HCT116 (cell line): ENCODE measurements around the gene CACNA1C. TPM values are rescaled to one million over a fixed set of nuclear protein-coding genes. Genes with fewer than 3 reads are reported as not detected.

ENCODE experiments used
- ATAC-seq: fragments of 200-7000 bp; cut with Tn5 transposase; 2 replicates; pipeline ENCODE4 v1.9.1; 2020; ENCODE audit warnings: mild to moderate bottlenecking, moderate library complexity
- BruUV-seq: library from RNA; stranded (reverse); fragments of 400-500 nt; replicated peaks from 2 replicates; lab custom pipeline; 2021; lab: Mats Ljungman, UMichigan
- CTCF ChIA-PET: fragments of 300-600 bp; sonication (Branson Sonifier 250); formaldehyde crosslinking; loops from one replicate; lab custom pipeline; 2021; ENCODE audit warnings: antibody characterized with exemption; lab: Charles Lee
- POLR2A ChIA-PET: fragments of 300-600, 350-600 bp; sonication (Branson Sonifier 250); formaldehyde crosslinking; loops from one replicate; lab custom pipeline; 2021; ENCODE audit warnings: antibody characterized with exemption; lab: Charles Lee
- RAD21 ChIA-PET, 2 experiments: fragments of 300-600 bp; sonication (Branson Sonifier 250); formaldehyde crosslinking; loops; one replicate each; lab custom pipeline; 2023; ENCODE audit warnings: low total read pairs in 2 of 2; ENCODE audit not compliant: uncharacterized antibody in 2 of 2, unreplicated experiment in 2 of 2, low non-redundant PET in 1 of 2; lab: Charles Lee
- DNase-seq: peaks from one replicate; pipeline ENCODE4 v3.0.0-alpha.2; 2010; ENCODE audit warnings: low read depth, low spot score
- H2AFZ ChIP-seq: fragments of 200-600 bp; shearing (Covaris generic), sonication (generic); 2 replicates; pipeline ENCODE4 v1.6.1; 2017; ENCODE audit warnings: low read depth, mixed run types, mixed read lengths, antibody characterized with exemption, low read length; ENCODE audit not compliant: poor library complexity, severe bottlenecking
- H3K27ac ChIP-seq: 2 replicates; pipeline ENCODE4 v1.5.1; 2012; ENCODE audit warnings: low read depth, low read length
- H3K27me3 ChIP-seq: fragments of 200-600 bp; sonication (generic); 2 replicates; pipeline ENCODE4 v1.6.1; 2016; ENCODE audit warnings: mixed run types, low read length, mixed read lengths; ENCODE audit not compliant: insufficient read depth
- H3K36me3 ChIP-seq, 2 experiments: fragments of 200-500 bp in 1 of 2; fragments of 200-600 bp in 1 of 2; sonication (Bioruptor generic) in 1 of 2; sonication (generic) in 1 of 2; 2 replicates each; pipeline versions ENCODE4 v1.5.1 to v1.6.1; 2014 to 2016; ENCODE audit warnings: low read length in 2 of 2, inconsistent platforms in 1 of 2, mixed read lengths in 1 of 2, mixed run types in 1 of 2; ENCODE audit not compliant: insufficient read depth in 2 of 2, control insufficient read depth in 1 of 2
- H3K4me1 ChIP-seq, 2 experiments: fragments of 200-600 bp in 1 of 2; sonication (generic) in 1 of 2; 2 replicates each; pipeline versions ENCODE4 v1.5.1 to v1.6.1; 2012 to 2017; ENCODE audit warnings: low read length in 2 of 2, inconsistent platforms in 1 of 2, mild to moderate bottlenecking in 1 of 2, mixed read lengths in 1 of 2, mixed run types in 1 of 2, moderate library complexity in 1 of 2; ENCODE audit not compliant: insufficient read depth in 2 of 2, control insufficient read depth in 1 of 2
- H3K4me2 ChIP-seq: fragments of 200-600 bp; sonication (generic); 2 replicates; pipeline ENCODE4 v1.6.1; 2017; ENCODE audit warnings: mixed run types, low read length, mixed read lengths
- H3K4me3 ChIP-seq, 2 experiments: fragments of 200-600 bp in 1 of 2; sonication (generic) in 1 of 2; replicated peaks in 1 of 2; 2 replicates each; pipeline ENCODE4 v1.5.1; 2011 to 2016; ENCODE audit warnings: low read length in 2 of 2, control low read depth in 1 of 2, low read depth in 1 of 2, mild to moderate bottlenecking in 1 of 2, mixed read lengths in 1 of 2, mixed run types in 1 of 2
- H3K79me2 ChIP-seq: fragments of 200-600 bp; sonication (generic); 2 replicates; pipeline ENCODE4 v1.6.1; 2017; ENCODE audit warnings: mild to moderate bottlenecking, mixed run types, low read length, moderate library complexity, mixed read lengths; ENCODE audit not compliant: insufficient read depth
- H3K9ac ChIP-seq: fragments of 200-600 bp; sonication (generic); 2 replicates; pipeline ENCODE4 v1.6.1; 2016; ENCODE audit warnings: low read length, mixed read lengths
- H3K9me2 ChIP-seq: fragments of 200-600 bp; sonication (generic), shearing (Covaris generic); 2 replicates; pipeline ENCODE4 v1.6.1; 2017; ENCODE audit warnings: mixed run types, mild to moderate bottlenecking, moderate library complexity; ENCODE audit not compliant: insufficient read depth
- H3K9me3 ChIP-seq, 2 experiments: fragments of 200-500 bp in 1 of 2; fragments of 200-600 bp in 1 of 2; sonication (Bioruptor generic) in 1 of 2; sonication (generic) in 1 of 2; 2 replicates each; pipeline ENCODE4 v1.6.1; 2014 to 2017; ENCODE audit warnings: low read length in 2 of 2, mixed read lengths in 2 of 2, inconsistent platforms in 1 of 2, low read depth in 1 of 2, mild to moderate bottlenecking in 1 of 2, mixed run types in 1 of 2, moderate library complexity in 1 of 2; ENCODE audit not compliant: control insufficient read depth in 1 of 2, insufficient read depth in 1 of 2
- H4K20me1 ChIP-seq: fragments of 200-600 bp; sonication (generic), shearing (Covaris generic); 2 replicates; pipeline ENCODE4 v1.6.1; 2017; ENCODE audit warnings: mixed run types, mild to moderate bottlenecking, moderate library complexity; ENCODE audit not compliant: insufficient read depth
- ATF3 ChIP-seq: IDR thresholded peaks from 2 replicates; pipeline ENCODE4 v1.6.1; 2012
- CEBPB ChIP-seq: IDR thresholded peaks from 2 replicates; pipeline ENCODE4 v1.6.1; 2012; ENCODE audit warnings: low read depth
- EGR1 ChIP-seq: IDR thresholded peaks from 2 replicates; pipeline ENCODE4 v1.6.1; 2012; ENCODE audit warnings: low read depth
- ELF1 ChIP-seq: IDR thresholded peaks from 2 replicates; pipeline ENCODE4 v1.6.1; 2012; ENCODE audit warnings: low read depth, borderline replicate concordance
- EZH2 ChIP-seq: fragments of 200-600 bp; sonication (generic); IDR thresholded peaks from 2 replicates; pipeline ENCODE4 v1.6.1; 2017; ENCODE audit warnings: antibody characterized with exemption, mixed run types
- EZH2phosphoT487 ChIP-seq: fragments of 200-600 bp; IDR thresholded peaks from 2 replicates; pipeline ENCODE4 v1.6.1; 2018; ENCODE audit warnings: antibody characterized with exemption, borderline replicate concordance
- FOSL1 ChIP-seq: IDR thresholded peaks from 2 replicates; pipeline ENCODE4 v1.6.1; 2012; ENCODE audit warnings: low read depth
- JUND ChIP-seq: IDR thresholded peaks from 2 replicates; pipeline ENCODE4 v1.6.1; 2012
- MAX ChIP-seq: IDR thresholded peaks from 2 replicates; pipeline ENCODE4 v1.6.1; 2012
- POLR2A ChIP-seq: IDR thresholded peaks from 2 replicates; pipeline ENCODE4 v1.7.0; 2011; ENCODE audit warnings: borderline replicate concordance; ENCODE audit not compliant: insufficient read depth, insufficient read length; ENCODE audit errors: extremely low read depth
- POLR2AphosphoS5 ChIP-seq: IDR thresholded peaks from 2 replicates; pipeline ENCODE4 v1.6.1; 2011; ENCODE audit warnings: mild to moderate bottlenecking, low read depth, low read length, moderate library complexity
- RAD21 ChIP-seq: IDR thresholded peaks from 2 replicates; pipeline ENCODE4 v1.6.1; 2012; ENCODE audit warnings: low read depth, mild to moderate bottlenecking
- SIN3A ChIP-seq: IDR thresholded peaks from 2 replicates; pipeline ENCODE4 v1.6.1; 2012; ENCODE audit warnings: low read depth
- SP1 ChIP-seq: IDR thresholded peaks from 2 replicates; pipeline ENCODE4 v1.6.1; 2012; ENCODE audit warnings: low read depth
- SRF ChIP-seq: IDR thresholded peaks from 2 replicates; pipeline ENCODE4 v1.6.1; 2012; ENCODE audit warnings: low read depth
- YY1 ChIP-seq: IDR thresholded peaks from 2 replicates; pipeline ENCODE4 v1.6.1; 2011; ENCODE audit warnings: low read length, low read depth, moderate library complexity, mild to moderate bottlenecking; ENCODE audit not compliant: insufficient replicate concordance; ENCODE audit errors: extremely low read depth
- ZBTB33 ChIP-seq: IDR thresholded peaks from 2 replicates; pipeline ENCODE4 v1.6.1; 2011; ENCODE audit warnings: mild to moderate bottlenecking, low read length, moderate library complexity; ENCODE audit not compliant: insufficient replicate concordance; ENCODE audit errors: extremely low read depth
- ZFX ChIP-seq: fragments of 450-650 bp; IDR thresholded peaks from 2 replicates; pipeline ENCODE4 v1.6.1; 2017
- intact Hi-C: fragments of 100-400 bp; cut with micrococcal nuclease; formaldehyde crosslinking; loops from 2 replicates; pipeline ENCODE4 v1.10.0; 2022
- total RNA-seq: library from RNA; stranded (reverse); gene quantifications from one replicate; pipeline ENCODE4 v1.2.1, GENCODE V29; 2021; ENCODE audit not compliant: unreplicated experiment

CACNA1C gene
- total RNA-seq, 1 experiment from 2014 or later, result 0.05 TPM

GRCh38 chr12:2250797-2251196, 198.0 kb downstream of the CACNA1C start:
- H3K79me2 ChIP-seq, result no peaks in the 10 kb centered on the region

More at GRCh38 chr12:2250797-2251196, 198.0 kb downstream of the CACNA1C start:
- ChIA-PET POLR2A (no interaction called here), CTCF (no interaction called here), RAD21 (no interaction called here)
- no peak overlapping the region for H2AFZ ChIP-seq
- no peak overlapping the region for H3K27ac ChIP-seq
- peaks cover 0 to 3% of the 10 kb centered on the region in 2 experiments; a peak in 1 of 4 replicates for H3K9me3 ChIP-seq
- no peaks in the 10 kb centered on the region for H3K4me1 ChIP-seq
- H3K4me3 ChIP-seq, result no peak overlapping the region
- no peak overlapping the region for H3K4me2 ChIP-seq
- H4K20me1 ChIP-seq, result no peaks in the 10 kb centered on the region
- 0 out of 2 replicates have a peak, but pooled peaks cover 4% of the 10 kb centered on the region for H3K27me3 ChIP-seq
- TF ChIP-seq SIN3A (no peak), YY1 (no peak), EZH2 (no peak), RAD21 (no peak), EGR1 (no peak), MAX (no peak), POLR2AphosphoS5 (no peak), POLR2A (no peak), JUND (no peak), ELF1 (no peak), CEBPB (no peak), EZH2phosphoT487 (no peak), FOSL1 (no peak), SRF (no peak), ZFX (no peak), ZBTB33 (no peak), SP1 (no peak), ATF3 (no peak)
- intact Hi-C loops, result no loop called here
- H3K9me2 ChIP-seq, result no peaks in the 10 kb centered on the region
- no peak overlapping the region for H3K9ac ChIP-seq
- no peak for ATAC-seq
- no peaks in the 10 kb centered on the region for H3K36me3 ChIP-seq
- no TSS peak for BruUV-seq
- no peak for DNase-seq
